Sciatic nerve (tissue), 2 donors: ENCODE measurements around the gene ANAPC7. TPM values are rescaled to one million over a fixed set of nuclear protein-coding genes. Genes with fewer than 3 reads are reported as not detected.
"Not testable (repeated sequence)": the region's sequence is repeated elsewhere in the genome, so short reads cannot be mapped to it uniquely, and the experiment has no call there.

Source experiments
- ATAC-seq: fragments of 200-7000 bp; cut with Tn5 transposase; one replicate; pipeline ENCODE4 v1.9.1; 2020; ENCODE audit warnings: mild to moderate bottlenecking, moderate library complexity
- DNase-seq: peaks from one replicate; pipeline ENCODE4 v3.0.0-alpha.2; 2020; ENCODE audit warnings: low spot score
- intact Hi-C: fragments of 100-400 bp; cut with DNase I; formaldehyde crosslinking; loops from one replicate; pipeline ENCODE4 v1.14.2; 2022
- total RNA-seq: library from RNA; stranded (reverse); fragmentation: NEBNext Ultra II Directional; extraction: Animal tissue kit (Norgen Biotek cat#: 25700); gene quantifications from one replicate; pipeline ENCODE4 v1.2.1, GENCODE V29; 2021
- donor health status: DM: no; HTN: no; CAD: no.
- donor health status: DM: no; HTN: no; CAD: no.

Gene ANAPC7
- total RNA-seq, 1 donor from 2014 or later = 62.7 TPM

- intact Hi-C loops = no loop called here
- ATAC-seq (no peak), DNase-seq (no peak)
Observed at GRCh38 chr12:110353211-110353965, 50.1 kb downstream of the ANAPC7 start.

- intact Hi-C loops = no loop called here
- no peak for DNase-seq
- ATAC-seq = no peak
Observed at GRCh38 chr12:110352401-110352800, 51.1 kb downstream of the ANAPC7 start.

- intact Hi-C loops = no loop called here
- ATAC-seq (no peak), DNase-seq (no peak)
Observed at GRCh38 chr12:110351119-110351518, 52.4 kb downstream of the ANAPC7 start.

- ATAC-seq = peak; percentile 42
- intact Hi-C loops = no loop called here
- DNase-seq = no peak
Observed at GRCh38 chr12:110349514-110350151, 53.9 kb downstream of the ANAPC7 start.

GRCh38 chr12:110349096-110349495 lies 54.4 kb downstream of the ANAPC7 start:
- ATAC-seq (peak; percentile 23), DNase-seq (no peak)
- intact Hi-C loops = no loop called here

GRCh38 chr12:110348431-110349059 lies 55.0 kb downstream of the ANAPC7 start:
- DNase-seq = no peak
- intact Hi-C loops = no loop called here
- no peak for ATAC-seq

GRCh38 chr12:110347767-110348166 lies 55.7 kb downstream of the ANAPC7 start:
- intact Hi-C loops = no loop called here
- no peak for DNase-seq

GRCh38 chr12:110345963-110346362 lies 57.5 kb downstream of the ANAPC7 start:
- DNase-seq = no peak
- ATAC-seq = no peak
- intact Hi-C loops = no loop called here

More at GRCh38 chr12:110347767-110348166, 55.7 kb downstream of the ANAPC7 start:
- no peak for ATAC-seq

- intact Hi-C loops = no loop called here
- no peak for DNase-seq
- peak; percentile 24 for ATAC-seq
Observed at GRCh38 chr12:110345176-110345661, 58.3 kb downstream of the ANAPC7 start.

- intact Hi-C loops = no loop called here
- DNase-seq = no peak
- ATAC-seq = no peak
Observed at GRCh38 chr12:110344657-110345056, 58.9 kb downstream of the ANAPC7 start.

- DNase-seq = no peak
- ATAC-seq = no peak
- intact Hi-C loops = no loop called here
Observed at GRCh38 chr12:110343736-110344555, 59.6 kb downstream of the ANAPC7 start.

- intact Hi-C loops = no loop called here
Observed at GRCh38 chr12:110343114-110343513, 60.4 kb downstream of the ANAPC7 start.

GRCh38 chr12:110342157-110342556 lies 61.4 kb downstream of the ANAPC7 start:
- ATAC-seq (no peak), DNase-seq (no peak)
- intact Hi-C loops = no loop called here

More at GRCh38 chr12:110343114-110343513, 60.4 kb downstream of the ANAPC7 start:
- no peak for ATAC-seq
- DNase-seq = no peak

- ATAC-seq (no peak), DNase-seq (no peak)
- intact Hi-C loops = no loop called here
Observed at GRCh38 chr12:110340706-110341105, 62.8 kb downstream of the ANAPC7 start.

GRCh38 chr12:110340261-110340660 lies 63.2 kb downstream of the ANAPC7 start:
- DNase-seq, intact Hi-C loops, ATAC-seq: not testable (repeated sequence)

- ATAC-seq = no peak
- intact Hi-C loops = no loop called here
- DNase-seq = no peak
Observed at GRCh38 chr12:110339184-110339952, 64.1 kb downstream of the ANAPC7 start.

GRCh38 chr12:110338754-110339153 lies 64.8 kb downstream of the ANAPC7 start:
- intact Hi-C loops = no loop called here
- ATAC-seq = no peak

GRCh38 chr12:110337912-110338710 lies 65.4 kb downstream of the ANAPC7 start:
- DNase-seq (no peak), ATAC-seq (no peak)
- intact Hi-C loops = no loop called here

More at GRCh38 chr12:110338754-110339153, 64.8 kb downstream of the ANAPC7 start:
- DNase-seq = no peak
